Measurements from ENCODE around the gene KRT38. TPM values are rescaled to one million over a fixed set of nuclear protein-coding genes. Genes with fewer than 3 reads are reported as not detected.

The KRT38 gene
- polyA plus RNA-seq, 1 of the 3 experiments (the other 2 are of a cell fraction) = not detected

DNA sequence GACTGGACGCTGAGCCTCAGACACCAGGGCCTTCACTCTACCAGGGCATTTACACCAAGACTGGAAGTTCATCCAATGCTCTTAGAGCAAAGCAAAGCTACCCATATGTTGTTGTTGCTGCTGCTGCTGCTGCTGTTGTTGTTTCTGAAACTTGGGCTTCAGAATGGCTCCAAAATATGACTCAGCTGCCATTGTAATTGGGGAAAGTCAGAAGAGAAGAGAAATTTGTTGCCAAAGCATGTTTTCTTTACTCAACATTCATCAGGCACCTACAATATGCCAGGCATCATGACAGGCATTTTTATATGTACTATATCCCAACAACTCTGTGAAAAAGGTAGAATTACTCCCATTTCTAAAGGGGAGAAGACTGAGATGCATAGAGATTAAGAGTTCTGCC lies 14.5 kb upstream of the KRT38 start:
- no peak overlapping the region for H3K27ac ChIP-seq (ENCODE audit: low read depth in 2 of 2, low read length in 1 of 2)
- H4K20me1 ChIP-seq (ENCODE audit: insufficient read depth) = no peaks in the 10 kb centered on the region
- H3K27me3 ChIP-seq (ENCODE audit: insufficient read depth) = no peaks in the 10 kb centered on the region
- no peaks in the 10 kb centered on the region for H3K79me2 ChIP-seq (ENCODE audit: insufficient read depth)
- no peak overlapping the region for H3K4me3 ChIP-seq (ENCODE audit: low read depth in 2 of 2, low read length in 1 of 2)
- no peak overlapping the region for H2AFZ ChIP-seq (ENCODE audit: low read depth)
- DNase-seq = no peak
- TF ChIP-seq SIN3A (IDR thresholded peaks at IDR 0.05; ENCODE audit: borderline replicate concordance, low read depth, low read length) (no peak), NFIC (IDR thresholded peaks at IDR 0.05; ENCODE audit: borderline replicate concordance) (no peak), TCF12 (IDR thresholded peaks at IDR 0.05) (no peak), RXRA (IDR thresholded peaks at IDR 0.05; ENCODE audit: borderline replicate concordance, low read depth) (no peak), CHD2 (IDR thresholded peaks at IDR 0.05; ENCODE audit: low read length, partially characterized antibody) (no peak), TEAD4 (IDR thresholded peaks at IDR 0.05; ENCODE audit: borderline replicate concordance, insufficient read depth) (no peak), USF2 (IDR thresholded peaks at IDR 0.05; ENCODE audit: borderline replicate concordance, low read depth, low read length) (no peak), FOXJ3 (CRISPR knock-in tag; IDR thresholded peaks at IDR 0.05) (no peak), SMC3 (IDR thresholded peaks at IDR 0.05; ENCODE audit: low read depth, low read length) (no peak)
- TF ChIP-seq, protein P1, sequence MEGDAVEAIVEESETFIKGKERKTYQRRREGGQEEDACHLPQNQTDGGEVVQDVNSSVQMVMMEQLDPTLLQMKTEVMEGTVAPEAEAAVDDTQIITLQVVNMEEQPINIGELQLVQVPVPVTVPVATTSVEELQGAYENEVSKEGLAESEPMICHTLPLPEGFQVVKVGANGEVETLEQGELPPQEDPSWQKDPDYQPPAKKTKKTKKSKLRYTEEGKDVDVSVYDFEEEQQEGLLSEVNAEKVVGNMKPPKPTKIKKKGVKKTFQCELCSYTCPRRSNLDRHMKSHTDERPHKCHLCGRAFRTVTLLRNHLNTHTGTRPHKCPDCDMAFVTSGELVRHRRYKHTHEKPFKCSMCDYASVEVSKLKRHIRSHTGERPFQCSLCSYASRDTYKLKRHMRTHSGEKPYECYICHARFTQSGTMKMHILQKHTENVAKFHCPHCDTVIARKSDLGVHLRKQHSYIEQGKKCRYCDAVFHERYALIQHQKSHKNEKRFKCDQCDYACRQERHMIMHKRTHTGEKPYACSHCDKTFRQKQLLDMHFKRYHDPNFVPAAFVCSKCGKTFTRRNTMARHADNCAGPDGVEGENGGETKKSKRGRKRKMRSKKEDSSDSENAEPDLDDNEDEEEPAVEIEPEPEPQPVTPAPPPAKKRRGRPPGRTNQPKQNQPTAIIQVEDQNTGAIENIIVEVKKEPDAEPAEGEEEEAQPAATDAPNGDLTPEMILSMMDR (IDR thresholded peaks at IDR 0.05) = no peak
- TF ChIP-seq, protein P2, sequence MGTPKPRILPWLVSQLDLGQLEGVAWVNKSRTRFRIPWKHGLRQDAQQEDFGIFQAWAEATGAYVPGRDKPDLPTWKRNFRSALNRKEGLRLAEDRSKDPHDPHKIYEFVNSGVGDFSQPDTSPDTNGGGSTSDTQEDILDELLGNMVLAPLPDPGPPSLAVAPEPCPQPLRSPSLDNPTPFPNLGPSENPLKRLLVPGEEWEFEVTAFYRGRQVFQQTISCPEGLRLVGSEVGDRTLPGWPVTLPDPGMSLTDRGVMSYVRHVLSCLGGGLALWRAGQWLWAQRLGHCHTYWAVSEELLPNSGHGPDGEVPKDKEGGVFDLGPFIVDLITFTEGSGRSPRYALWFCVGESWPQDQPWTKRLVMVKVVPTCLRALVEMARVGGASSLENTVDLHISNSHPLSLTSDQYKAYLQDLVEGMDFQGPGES (IDR thresholded peaks at IDR 0.05; ENCODE audit: low read depth, low read length) = no peak
- TF ChIP-seq, protein P3, sequence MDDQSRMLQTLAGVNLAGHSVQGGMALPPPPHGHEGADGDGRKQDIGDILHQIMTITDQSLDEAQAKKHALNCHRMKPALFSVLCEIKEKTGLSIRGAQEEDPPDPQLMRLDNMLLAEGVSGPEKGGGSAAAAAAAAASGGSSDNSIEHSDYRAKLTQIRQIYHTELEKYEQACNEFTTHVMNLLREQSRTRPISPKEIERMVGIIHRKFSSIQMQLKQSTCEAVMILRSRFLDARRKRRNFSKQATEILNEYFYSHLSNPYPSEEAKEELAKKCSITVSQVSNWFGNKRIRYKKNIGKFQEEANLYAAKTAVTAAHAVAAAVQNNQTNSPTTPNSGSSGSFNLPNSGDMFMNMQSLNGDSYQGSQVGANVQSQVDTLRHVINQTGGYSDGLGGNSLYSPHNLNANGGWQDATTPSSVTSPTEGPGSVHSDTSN (IDR thresholded peaks at IDR 0.05) = no peak
- ChIA-PET POLR2A (no interaction called here), CTCF (interaction anchor here (0.9 kb wide), 1 partner anchor 391 kb away, joined by 3 read pairs; no protein-coding TSS in a partner anchor)
- no peaks in the 10 kb centered on the region for H3K36me3 ChIP-seq (replicated peaks in 1 of 2; ENCODE audit: control insufficient read depth in 1 of 2, insufficient read depth in 2 of 2, low read length in 1 of 2)
- no peak overlapping the region for H3K9ac ChIP-seq
- 67% methylated on average over 1 of the region's 1 CpG for WGBS (ENCODE audit: low lambda C conversion rate)
- peaks cover 0 to 5% of the 10 kb centered on the region in 2 experiments; a peak in 1 of 4 replicates for H3K4me1 ChIP-seq (ENCODE audit: control insufficient read depth in 1 of 2, insufficient read depth in 2 of 2, low read depth in 1 of 2, low read length in 1 of 2)
- no peaks in the 10 kb centered on the region for H3F3A ChIP-seq (replicated peaks; ENCODE audit: insufficient read depth)
- H3K4me2 ChIP-seq = no peak overlapping the region
- H3K9me3 ChIP-seq = no peaks in the 10 kb centered on the region; the same call in 1 of the 2 replicates
- no peaks in the 10 kb centered on the region for H3K9me2 ChIP-seq

DNA sequence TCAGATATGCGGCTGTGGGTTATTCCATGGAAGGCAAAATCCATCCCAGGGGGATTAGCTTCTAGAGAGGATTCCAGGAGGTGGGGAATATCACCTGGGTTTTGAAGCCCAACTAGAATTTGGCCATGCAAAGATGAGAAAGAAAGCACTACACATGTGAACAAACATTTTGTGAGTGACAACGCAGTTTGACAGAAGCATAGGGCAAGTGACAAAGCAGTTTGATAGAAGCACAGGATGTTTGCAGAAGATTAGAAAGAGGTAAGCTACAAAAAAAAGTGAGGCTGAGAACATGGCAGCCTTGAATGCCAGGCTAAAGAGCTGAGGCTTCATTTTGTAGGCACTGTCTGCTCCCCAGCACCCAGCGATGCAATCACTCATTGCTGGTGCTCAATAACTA lies 12.3 kb upstream of the KRT38 start:
- H3K9ac ChIP-seq = no peak overlapping the region
- no peak overlapping the region for H3K27ac ChIP-seq (ENCODE audit: low read depth in 2 of 2, low read length in 1 of 2)
- no peak overlapping the region for H2AFZ ChIP-seq (ENCODE audit: low read depth)
- H3K9me3 ChIP-seq = no peaks in the 10 kb centered on the region; the same call in 1 of the 2 replicates
- no peaks in the 10 kb centered on the region for H3F3A ChIP-seq (replicated peaks; ENCODE audit: insufficient read depth)
- no peaks in the 10 kb centered on the region for H3K36me3 ChIP-seq (replicated peaks in 1 of 2; ENCODE audit: control insufficient read depth in 1 of 2, insufficient read depth in 2 of 2, low read length in 1 of 2)
- H3K4me2 ChIP-seq = no peak overlapping the region
- DNase-seq = no peak
- ChIA-PET CTCF (interaction anchor here (1.6 kb wide), 1 partner anchor 96 kb away, joined by 6 read pairs; no protein-coding TSS in a partner anchor), POLR2A (no interaction called here)
- H3K79me2 ChIP-seq (ENCODE audit: insufficient read depth) = no peaks in the 10 kb centered on the region
- TF ChIP-seq EZH2phosphoT487 (IDR thresholded peaks at IDR 0.05; ENCODE audit: borderline replicate concordance, low read depth) = no peak
- TF ChIP-seq FOXJ3 (CRISPR knock-in tag; IDR thresholded peaks at IDR 0.05) = no peak
- TF ChIP-seq YY1 (IDR thresholded peaks at IDR 0.05; ENCODE audit: low read depth) = no peak
- no peak for TF ChIP-seq USF2 (IDR thresholded peaks at IDR 0.05; ENCODE audit: borderline replicate concordance, low read depth, low read length)
- TF ChIP-seq RXRA (IDR thresholded peaks at IDR 0.05; ENCODE audit: borderline replicate concordance, low read depth) = no peak
- TF ChIP-seq, protein P4, sequence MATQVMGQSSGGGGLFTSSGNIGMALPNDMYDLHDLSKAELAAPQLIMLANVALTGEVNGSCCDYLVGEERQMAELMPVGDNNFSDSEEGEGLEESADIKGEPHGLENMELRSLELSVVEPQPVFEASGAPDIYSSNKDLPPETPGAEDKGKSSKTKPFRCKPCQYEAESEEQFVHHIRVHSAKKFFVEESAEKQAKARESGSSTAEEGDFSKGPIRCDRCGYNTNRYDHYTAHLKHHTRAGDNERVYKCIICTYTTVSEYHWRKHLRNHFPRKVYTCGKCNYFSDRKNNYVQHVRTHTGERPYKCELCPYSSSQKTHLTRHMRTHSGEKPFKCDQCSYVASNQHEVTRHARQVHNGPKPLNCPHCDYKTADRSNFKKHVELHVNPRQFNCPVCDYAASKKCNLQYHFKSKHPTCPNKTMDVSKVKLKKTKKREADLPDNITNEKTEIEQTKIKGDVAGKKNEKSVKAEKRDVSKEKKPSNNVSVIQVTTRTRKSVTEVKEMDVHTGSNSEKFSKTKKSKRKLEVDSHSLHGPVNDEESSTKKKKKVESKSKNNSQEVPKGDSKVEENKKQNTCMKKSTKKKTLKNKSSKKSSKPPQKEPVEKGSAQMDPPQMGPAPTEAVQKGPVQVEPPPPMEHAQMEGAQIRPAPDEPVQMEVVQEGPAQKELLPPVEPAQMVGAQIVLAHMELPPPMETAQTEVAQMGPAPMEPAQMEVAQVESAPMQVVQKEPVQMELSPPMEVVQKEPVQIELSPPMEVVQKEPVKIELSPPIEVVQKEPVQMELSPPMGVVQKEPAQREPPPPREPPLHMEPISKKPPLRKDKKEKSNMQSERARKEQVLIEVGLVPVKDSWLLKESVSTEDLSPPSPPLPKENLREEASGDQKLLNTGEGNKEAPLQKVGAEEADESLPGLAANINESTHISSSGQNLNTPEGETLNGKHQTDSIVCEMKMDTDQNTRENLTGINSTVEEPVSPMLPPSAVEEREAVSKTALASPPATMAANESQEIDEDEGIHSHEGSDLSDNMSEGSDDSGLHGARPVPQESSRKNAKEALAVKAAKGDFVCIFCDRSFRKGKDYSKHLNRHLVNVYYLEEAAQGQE (IDR thresholded peaks at IDR 0.05; ENCODE audit: low read depth, low read length) = no peak
- TF ChIP-seq POLR2AphosphoS5 (IDR thresholded peaks at IDR 0.05; ENCODE audit: low read depth, low read length) = no peak
- no peak for TF ChIP-seq TAF1 (IDR thresholded peaks at IDR 0.05; ENCODE audit: borderline replicate concordance, low read depth, low read length)
- no peaks in the 10 kb centered on the region for H3K4me1 ChIP-seq (ENCODE audit: control insufficient read depth in 1 of 2, insufficient read depth in 2 of 2, low read depth in 1 of 2, low read length in 1 of 2)
- no peaks in the 10 kb centered on the region for H3K9me2 ChIP-seq
- no peaks in the 10 kb centered on the region for H3K27me3 ChIP-seq (ENCODE audit: insufficient read depth)
- H3K4me3 ChIP-seq (ENCODE audit: low read depth in 2 of 2, low read length in 1 of 2) = no peak overlapping the region
- no peaks in the 10 kb centered on the region for H4K20me1 ChIP-seq (ENCODE audit: insufficient read depth)
- 45% methylated on average over 3 of the region's 3 CpGs for WGBS (ENCODE audit: low lambda C conversion rate)
